Calu3 (cell line): ENCODE data around the gene RAB14. TPM values are rescaled to one million over a fixed set of nuclear protein-coding genes. Genes with fewer than 3 reads are reported as not detected.

Experiments
- BruUV-seq: library from RNA; stranded (reverse); fragments of 400-500 nt; replicated peaks from 2 replicates; lab custom pipeline; 2021; lab: Mats Ljungman, UMichigan
- CTCF ChIA-PET: fragments of 300-600 bp; sonication (Branson Sonifier 250); formaldehyde crosslinking; loops from one replicate; lab custom pipeline; 2022; ENCODE audit warnings: antibody characterized with exemption; lab: Charles Lee
- DNase-seq: peaks from one replicate; pipeline ENCODE4 v3.0.0; 2022
- H3K27ac Mint-ChIP-seq: one replicate; pipeline ENCODE4 v1.8.0; 2022; ENCODE audit warnings: mixed read lengths; ENCODE audit not compliant: unreplicated experiment
- H3K27me3 Mint-ChIP-seq: one replicate; pipeline ENCODE4 v1.8.0; 2022; ENCODE audit warnings: mixed read lengths; ENCODE audit not compliant: unreplicated experiment
- H3K36me3 Mint-ChIP-seq: one replicate; pipeline ENCODE4 v1.8.0; 2022; ENCODE audit warnings: mild to moderate bottlenecking, moderate library complexity, mixed read lengths; ENCODE audit not compliant: insufficient read depth, unreplicated experiment
- H3K4me1 Mint-ChIP-seq: one replicate; pipeline ENCODE4 v1.8.0; 2022; ENCODE audit warnings: mild to moderate bottlenecking, low read depth, mixed read lengths; ENCODE audit not compliant: unreplicated experiment
- H3K4me3 Mint-ChIP-seq: one replicate; pipeline ENCODE4 v1.8.0; 2022; ENCODE audit warnings: mild to moderate bottlenecking, low read depth, moderate library complexity, mixed read lengths; ENCODE audit not compliant: unreplicated experiment
- H3K9me3 Mint-ChIP-seq: one replicate; pipeline ENCODE4 v1.8.0; 2022; ENCODE audit warnings: low read depth, mixed read lengths; ENCODE audit not compliant: unreplicated experiment
- CTCF ChIP-seq: fragments of 200-600 bp; IDR thresholded peaks from one replicate; pipeline ENCODE4 v1.8.0; 2022; ENCODE audit warnings: antibody characterized with exemption; ENCODE audit not compliant: unreplicated experiment
- intact Hi-C: fragments of 100-400 bp; cut with micrococcal nuclease; formaldehyde crosslinking; loops from one replicate; pipeline ENCODE4 v1.10.0; 2022; ENCODE audit not compliant: unreplicated experiment
- total RNA-seq: library from RNA; stranded (reverse); gene quantifications from 2 replicates; pipeline ENCODE4 v1.2.3, GENCODE V29; 2022

Gene RAB14
- total RNA-seq, 1 experiment from 2014 or later: 42.5 TPM

DNA sequence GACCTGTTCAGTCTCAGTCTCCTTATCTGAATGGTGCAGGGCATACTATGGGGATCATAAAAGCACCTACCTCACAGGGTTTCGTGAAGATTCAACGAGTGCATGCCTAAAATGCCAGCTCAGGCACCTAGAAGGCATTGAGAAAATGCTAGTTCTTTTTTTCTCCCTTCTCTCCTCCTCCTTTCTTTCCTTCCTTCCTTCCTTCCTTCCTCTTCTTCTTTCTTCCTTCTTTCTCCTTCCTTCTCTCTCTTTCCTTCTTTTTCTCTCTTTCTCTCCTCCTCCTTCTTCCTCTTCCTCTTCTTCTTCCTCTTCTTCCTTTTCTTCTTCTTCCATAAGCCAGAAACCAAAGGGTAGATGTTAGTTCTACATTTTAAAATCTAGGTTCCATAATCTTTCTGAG is 12.3 kb upstream of the RAB14 start:
- BruUV-seq: no TSS peak
- no peaks in the 10 kb centered on the region for H3K4me1 Mint-ChIP-seq
- DNase-seq: no peak
- no peak overlapping the region for H3K4me3 Mint-ChIP-seq
- H3K27me3 Mint-ChIP-seq: no peaks in the 10 kb centered on the region
- no peaks in the 10 kb centered on the region for H3K36me3 Mint-ChIP-seq
- no peak overlapping the region for H3K27ac Mint-ChIP-seq
- TF ChIP-seq CTCF: no peak
- intact Hi-C loops: loop anchor here (5.0 kb wide), 2 partner anchors 73 to 108 kb away; no protein-coding TSS in a partner anchor
- no peaks in the 10 kb centered on the region for H3K9me3 Mint-ChIP-seq
- CTCF ChIA-PET: interaction anchor here (0.7 kb wide), 1 partner anchor 226 kb away, joined by 3 read pairs; no protein-coding TSS in a partner anchor

DNA sequence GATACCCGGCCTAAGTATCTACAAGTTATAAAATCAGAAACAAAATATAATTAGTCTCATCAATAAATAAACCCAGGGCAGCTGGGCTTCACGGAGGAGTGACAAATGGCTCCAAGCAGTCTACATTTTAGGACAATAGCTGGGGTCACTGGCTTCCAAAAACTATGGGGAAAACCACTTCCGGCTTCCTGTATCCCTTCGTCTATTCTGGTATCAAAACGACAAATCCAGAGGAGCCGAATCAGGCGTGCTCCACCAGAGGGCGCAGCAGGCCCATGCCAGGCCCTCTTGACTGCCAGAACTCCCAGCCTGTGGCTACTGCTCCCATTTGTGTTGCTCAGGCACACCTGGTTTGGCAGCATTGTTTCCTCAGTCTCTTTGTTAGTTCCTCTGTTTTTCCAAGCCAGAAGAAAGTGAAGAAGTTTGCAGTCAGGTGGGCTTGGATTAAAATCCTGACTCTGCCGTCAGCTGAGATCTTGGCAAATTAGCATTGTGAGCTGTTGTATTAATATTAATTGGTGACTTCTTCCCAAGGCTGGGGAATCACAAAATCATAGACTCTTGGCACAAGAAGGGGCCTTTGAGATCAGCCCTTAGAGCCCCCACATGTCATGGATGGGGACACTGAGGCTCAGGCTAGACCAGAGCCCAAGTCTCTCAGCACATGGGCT is 11.6 kb upstream of the RAB14 start:
- peak; percentile 72 for TF ChIP-seq CTCF
- Mint-ChIP-seq H3K27me3 (no peaks in the 10 kb centered on the region), H3K27ac (no peak overlapping the region), H3K4me1 (no peaks in the 10 kb centered on the region), H3K36me3 (no peaks in the 10 kb centered on the region), H3K9me3 (no peaks in the 10 kb centered on the region), H3K4me3 (no peak overlapping the region)
- DNase-seq: peak; percentile 89
- intact Hi-C loops: loop anchor here (1.0 to 5.0 kb wide), 4 partner anchors 74 to 187 kb away; no protein-coding TSS in a partner anchor
- BruUV-seq: no TSS peak
- CTCF ChIA-PET: interaction anchor here (0.6 to 1.1 kb wide), 5 partner anchors 65 to 227 kb away, joined by 3 to 5 read pairs (median 3); no protein-coding TSS in a partner anchor

GRCh38 chr9:121210536-121210935 is 8.9 kb upstream of the RAB14 start:
- H3K27me3 Mint-ChIP-seq: no peaks in the 10 kb centered on the region
- H3K27ac Mint-ChIP-seq: no peak overlapping the region
- CTCF ChIA-PET: no interaction called here
- H3K4me3 Mint-ChIP-seq: no peak overlapping the region
- intact Hi-C loops: loop anchor here (5.0 kb wide), 2 partner anchors 77 to 112 kb away; no protein-coding TSS in a partner anchor
- no peak for DNase-seq
- no peaks in the 10 kb centered on the region for H3K4me1 Mint-ChIP-seq
- H3K36me3 Mint-ChIP-seq: no peaks in the 10 kb centered on the region
- BruUV-seq: no TSS peak
- H3K9me3 Mint-ChIP-seq: no peaks in the 10 kb centered on the region
- no peak for TF ChIP-seq CTCF

GRCh38 chr9:121207371-121207940 is 5.8 kb upstream of the RAB14 start:
- no peak overlapping the region for H3K4me3 Mint-ChIP-seq

More at GRCh38 chr9:121207371-121207940, 5.8 kb upstream of the RAB14 start:
- intact Hi-C loops: no loop called here
- H3K9me3 Mint-ChIP-seq: no peaks in the 10 kb centered on the region
- no peaks in the 10 kb centered on the region for H3K4me1 Mint-ChIP-seq
- no peaks in the 10 kb centered on the region for H3K27me3 Mint-ChIP-seq
- CTCF ChIA-PET: no interaction called here
- no TSS peak for BruUV-seq
- DNase-seq: no peak
- no peak for TF ChIP-seq CTCF
- H3K27ac Mint-ChIP-seq: no peak overlapping the region
- no peaks in the 10 kb centered on the region for H3K36me3 Mint-ChIP-seq
